OCI-LY1 (cell line): ENCODE data around the gene IP6K3.

ENCODE experiments used
- H2AFZ ChIP-seq: fragments of 200-600 bp; sonication (generic), shearing (Covaris generic); 2 replicates; pipeline ENCODE4 v1.6.0; 2014; ENCODE audit warnings: antibody characterized with exemption, mild to moderate bottlenecking, low read length
- H3F3A ChIP-seq: fragments of 200-600 bp; sonication (generic), shearing (Covaris generic); 2 replicates; pipeline ENCODE4 v1.6.0; 2014; ENCODE audit warnings: mild to moderate bottlenecking, antibody characterized with exemption, low read length, moderate library complexity; ENCODE audit not compliant: insufficient read depth
- H3K27ac ChIP-seq: fragments of 200-600 bp; sonication (generic); 2 replicates; pipeline ENCODE4 v1.5.1; 2014; ENCODE audit warnings: low read length, mixed run types, mild to moderate bottlenecking, low read depth; ENCODE audit not compliant: poor library complexity, severe bottlenecking
- H3K27me3 ChIP-seq: fragments of 200-600 bp; sonication (generic); 2 replicates; pipeline ENCODE4 v1.6.0; 2014; ENCODE audit warnings: antibody characterized with exemption, mild to moderate bottlenecking, low read length, moderate library complexity; ENCODE audit not compliant: insufficient read depth
- H3K36me3 ChIP-seq: fragments of 200-600 bp; sonication (generic); 2 replicates; pipeline ENCODE4 v1.6.1; 2014; ENCODE audit warnings: mild to moderate bottlenecking, antibody characterized with exemption, low read length, moderate library complexity, mixed read lengths; ENCODE audit not compliant: insufficient read depth
- H3K4me1 ChIP-seq: fragments of 200-600 bp; sonication (generic); 2 replicates; pipeline ENCODE4 v1.5.1; 2014; ENCODE audit warnings: mild to moderate bottlenecking, low read length, moderate library complexity; ENCODE audit not compliant: insufficient read depth, severe bottlenecking
- H3K4me2 ChIP-seq: fragments of 200-600 bp; sonication (generic), shearing (Covaris generic); 2 replicates; pipeline ENCODE4 v1.6.1; 2014; ENCODE audit warnings: low read length
- H3K4me3 ChIP-seq: fragments of 200-600 bp; sonication (generic); 2 replicates; pipeline ENCODE4 v1.5.1; 2014; ENCODE audit warnings: low read length, low read depth, mild to moderate bottlenecking, mixed read lengths; ENCODE audit not compliant: poor library complexity, severe bottlenecking
- H3K79me2 ChIP-seq: fragments of 200-600 bp; shearing (Covaris generic); 2 replicates; pipeline ENCODE4 v1.6.1; 2016; ENCODE audit warnings: mixed run types, low read length, mixed read lengths; ENCODE audit not compliant: insufficient read depth
- H3K9ac ChIP-seq: fragments of 200-600 bp; sonication (generic), shearing (Covaris generic); 2 replicates; pipeline ENCODE4 v1.6.1; 2014; ENCODE audit warnings: mild to moderate bottlenecking, low read length, mixed read lengths
- H3K9me2 ChIP-seq: fragments of 200-600 bp; sonication (generic), shearing (Covaris generic); 2 replicates; pipeline ENCODE4 v1.6.1; 2014; ENCODE audit warnings: low read depth, mild to moderate bottlenecking, low read length, mixed read lengths
- H3K9me3 ChIP-seq: fragments of 200-600 bp; shearing (Covaris generic); 2 replicates; pipeline ENCODE4 v1.6.1; 2014; ENCODE audit warnings: low read length, mixed read lengths
- H4K20me1 ChIP-seq: fragments of 200-600 bp; sonication (generic), shearing (Covaris generic); 2 replicates; pipeline ENCODE4 v1.6.0; 2016; ENCODE audit warnings: mild to moderate bottlenecking, low read length; ENCODE audit not compliant: insufficient read depth
- CTCF ChIP-seq: fragments of 200-600 bp; sonication (generic), shearing (Covaris generic); IDR thresholded peaks from 2 replicates; pipeline ENCODE4 v1.5.1; 2017; ENCODE audit warnings: mild to moderate bottlenecking, antibody characterized with exemption, low read length, moderate library complexity, mixed read lengths
- EZH2 ChIP-seq: fragments of 200-600 bp; sonication (generic), shearing (Covaris generic); IDR thresholded peaks from 2 replicates; pipeline ENCODE4 v1.8.0; 2017; ENCODE audit warnings: borderline replicate concordance, mixed run types, mild to moderate bottlenecking, antibody characterized with exemption, low read length, moderate library complexity, mixed read lengths

The IP6K3 gene

GRCh38 chr6:33689148-33689494 is 57.6 kb downstream of the IP6K3 start:
- Histone ChIP-seq H3K4me1 (peaks cover 16% of the 10 kb centered on the region), H2AFZ (no peak overlapping the region), H3K27ac (no peak overlapping the region), H3F3A (no peaks in the 10 kb centered on the region), H3K27me3 (no peaks in the 10 kb centered on the region), H4K20me1 (no peaks in the 10 kb centered on the region), H3K4me2 (no peak overlapping the region), H3K36me3 (peaks cover 97% of the 10 kb centered on the region), H3K4me3 (no peak overlapping the region), H3K79me2 (no peaks in the 10 kb centered on the region), H3K9me3 (no peaks in the 10 kb centered on the region), H3K9me2 (no peaks in the 10 kb centered on the region), H3K9ac (no peak overlapping the region)
- TF ChIP-seq CTCF (no peak), EZH2 (no peak)

GRCh38 chr6:33688451-33689147 is 58.1 kb downstream of the IP6K3 start:
- H3K36me3 ChIP-seq: peaks cover 97% of the 10 kb centered on the region
- no peak overlapping the region for H3K9ac ChIP-seq
- H3K4me3 ChIP-seq: no peak overlapping the region
- no peaks in the 10 kb centered on the region for H3F3A ChIP-seq
- H2AFZ ChIP-seq: no peak overlapping the region
- H3K4me1 ChIP-seq: peaks cover 16% of the 10 kb centered on the region
- H3K4me2 ChIP-seq: no peak overlapping the region
- no peaks in the 10 kb centered on the region for H3K9me3 ChIP-seq
- no peaks in the 10 kb centered on the region for H3K79me2 ChIP-seq
- no peaks in the 10 kb centered on the region for H4K20me1 ChIP-seq
- no peaks in the 10 kb centered on the region for H3K27me3 ChIP-seq
- H3K9me2 ChIP-seq: no peaks in the 10 kb centered on the region
- no peak overlapping the region for H3K27ac ChIP-seq
- no peak for TF ChIP-seq CTCF
- no peak for TF ChIP-seq EZH2

GRCh38 chr6:33688006-33688405 is 58.7 kb downstream of the IP6K3 start:
- Histone ChIP-seq H3K9ac (no peak overlapping the region), H2AFZ (no peak overlapping the region), H3K27ac (no peak overlapping the region), H3K4me1 (peaks cover 12% of the 10 kb centered on the region), H3K36me3 (peaks cover 97% of the 10 kb centered on the region), H3F3A (no peaks in the 10 kb centered on the region), H4K20me1 (no peaks in the 10 kb centered on the region), H3K79me2 (no peaks in the 10 kb centered on the region), H3K27me3 (no peaks in the 10 kb centered on the region), H3K4me3 (no peak overlapping the region), H3K9me3 (no peaks in the 10 kb centered on the region), H3K4me2 (no peak overlapping the region), H3K9me2 (no peaks in the 10 kb centered on the region)
- TF ChIP-seq EZH2 (no peak), CTCF (no peak)
